Measurements from ENCODE around the gene LUZP4.
"Not testable (repeated sequence)": the region's sequence is repeated elsewhere in the genome, so short reads cannot be mapped to it uniquely, and the experiment has no call there.

Gene LUZP4

GRCh38 chrX:115289465-115289864, at the start of gene LUZP4:
TSS of gene LUZP4 (plus strand) at chrX:115289715. CDS start at chrX:115289760, 45 bp downstream.
- no peak for DNase-seq

- DNase-seq = no peak
Observed at GRCh38 chrX:115251458-115252233, 37.9 kb upstream of the LUZP4 start.

- no peak for DNase-seq
Observed at GRCh38 chrX:115255003-115255402, 34.5 kb upstream of the LUZP4 start.

- DNase-seq = no peak
Observed at GRCh38 chrX:115257711-115258110, 31.8 kb upstream of the LUZP4 start.

GRCh38 chrX:115259238-115259875, 30.2 kb upstream of the LUZP4 start:
- DNase-seq = no peak

- DNase-seq = no peak
Observed at GRCh38 chrX:115260330-115260729, 29.2 kb upstream of the LUZP4 start.

- DNase-seq = no peak
Observed at GRCh38 chrX:115261148-115261547, 28.4 kb upstream of the LUZP4 start.

GRCh38 chrX:115264009-115264408, 25.5 kb upstream of the LUZP4 start:
- DNase-seq = no peak

GRCh38 chrX:115266300-115266699, 23.2 kb upstream of the LUZP4 start:
- DNase-seq = no peak

- DNase-seq = no peak
Observed at GRCh38 chrX:115268421-115268820, 21.1 kb upstream of the LUZP4 start.

GRCh38 chrX:115269051-115269683, 20.3 kb upstream of the LUZP4 start:
- no peak for DNase-seq

GRCh38 chrX:115284877-115285276, 4.6 kb upstream of the LUZP4 start:
- DNase-seq = no peak

GRCh38 chrX:115297189-115297588, 7.7 kb downstream of the LUZP4 start:
- DNase-seq = no peak

GRCh38 chrX:115311139-115311538, 21.6 kb downstream of the LUZP4 start:
- no peak for DNase-seq

- DNase-seq = no peak
Observed at GRCh38 chrX:115311601-115312001, 22.1 kb downstream of the LUZP4 start.

GRCh38 chrX:115318139-115318538, 28.6 kb downstream of the LUZP4 start:
- no peak for DNase-seq

GRCh38 chrX:115322375-115322774, 32.9 kb downstream of the LUZP4 start:
- DNase-seq = no peak

GRCh38 chrX:115324194-115324593, 34.7 kb downstream of the LUZP4 start:
- no peak for DNase-seq

GRCh38 chrX:115329282-115329681, 39.8 kb downstream of the LUZP4 start:
- DNase-seq = not testable (repeated sequence)

- peak in 1 of 2 donors; percentile 25 for DNase-seq
Observed at GRCh38 chrX:115330498-115331168, 41.1 kb downstream of the LUZP4 start.

- DNase-seq = no peak
Observed at GRCh38 chrX:115332832-115333231, 43.3 kb downstream of the LUZP4 start.

GRCh38 chrX:115333446-115333845, 43.9 kb downstream of the LUZP4 start:
- DNase-seq = no peak

- no peak for DNase-seq
Observed at GRCh38 chrX:115337491-115338144, 48.1 kb downstream of the LUZP4 start.
